22Rv1 (cell line): ENCODE data around the gene C4orf54.

Experiments used
- ZFX ChIP-seq: fragments of 450-650 bp; IDR thresholded peaks from 2 replicates; pipeline ENCODE4 v1.6.1; 2017; ENCODE audit warnings: antibody characterized with exemption, borderline replicate concordance
- TF ChIP-seq, protein P1 (sequence below): fragments of 450-650 bp; IDR thresholded peaks from 2 replicates; pipeline ENCODE4 v1.5.1; 2017; ENCODE audit warnings: mild to moderate bottlenecking

DNA sequence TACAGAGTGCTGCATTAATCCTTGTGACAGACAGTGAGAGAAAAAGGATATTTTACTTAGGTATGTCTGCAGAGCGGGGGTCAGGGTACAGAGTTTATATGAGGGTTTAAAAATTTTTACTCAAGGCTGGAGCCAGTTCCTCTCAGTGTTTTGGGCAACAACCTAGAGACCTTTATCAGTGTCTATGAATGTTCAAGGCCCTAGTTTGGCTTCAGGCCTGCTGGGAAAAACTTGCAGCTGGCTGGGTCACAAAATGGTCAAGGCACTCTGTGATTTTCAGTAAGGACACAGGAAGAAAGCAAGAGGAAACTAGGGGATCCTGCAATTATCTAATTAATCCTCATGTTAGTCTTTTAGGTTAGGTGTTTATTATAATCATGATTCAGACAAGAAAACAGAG is 10.8 kb upstream of the C4orf54 start:
- TF ChIP-seq, protein P1, sequence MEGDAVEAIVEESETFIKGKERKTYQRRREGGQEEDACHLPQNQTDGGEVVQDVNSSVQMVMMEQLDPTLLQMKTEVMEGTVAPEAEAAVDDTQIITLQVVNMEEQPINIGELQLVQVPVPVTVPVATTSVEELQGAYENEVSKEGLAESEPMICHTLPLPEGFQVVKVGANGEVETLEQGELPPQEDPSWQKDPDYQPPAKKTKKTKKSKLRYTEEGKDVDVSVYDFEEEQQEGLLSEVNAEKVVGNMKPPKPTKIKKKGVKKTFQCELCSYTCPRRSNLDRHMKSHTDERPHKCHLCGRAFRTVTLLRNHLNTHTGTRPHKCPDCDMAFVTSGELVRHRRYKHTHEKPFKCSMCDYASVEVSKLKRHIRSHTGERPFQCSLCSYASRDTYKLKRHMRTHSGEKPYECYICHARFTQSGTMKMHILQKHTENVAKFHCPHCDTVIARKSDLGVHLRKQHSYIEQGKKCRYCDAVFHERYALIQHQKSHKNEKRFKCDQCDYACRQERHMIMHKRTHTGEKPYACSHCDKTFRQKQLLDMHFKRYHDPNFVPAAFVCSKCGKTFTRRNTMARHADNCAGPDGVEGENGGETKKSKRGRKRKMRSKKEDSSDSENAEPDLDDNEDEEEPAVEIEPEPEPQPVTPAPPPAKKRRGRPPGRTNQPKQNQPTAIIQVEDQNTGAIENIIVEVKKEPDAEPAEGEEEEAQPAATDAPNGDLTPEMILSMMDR, result no peak
- TF ChIP-seq ZFX, result no peak
